NOMO-1 treated with dmso at 0.1 percent for 144 hours (cell line): ENCODE results near the gene BICRA.
"Not testable (repeated sequence)": the region's sequence is repeated elsewhere in the genome, so short reads cannot be mapped to it uniquely, and the experiment has no call there.

Source experiments
- DNase-seq: peaks from one replicate; lab custom pipeline; 2025; ENCODE audit not compliant: unreplicated experiment; lab: John Stamatoyannopoulos, UW

The BICRA gene

DNA sequence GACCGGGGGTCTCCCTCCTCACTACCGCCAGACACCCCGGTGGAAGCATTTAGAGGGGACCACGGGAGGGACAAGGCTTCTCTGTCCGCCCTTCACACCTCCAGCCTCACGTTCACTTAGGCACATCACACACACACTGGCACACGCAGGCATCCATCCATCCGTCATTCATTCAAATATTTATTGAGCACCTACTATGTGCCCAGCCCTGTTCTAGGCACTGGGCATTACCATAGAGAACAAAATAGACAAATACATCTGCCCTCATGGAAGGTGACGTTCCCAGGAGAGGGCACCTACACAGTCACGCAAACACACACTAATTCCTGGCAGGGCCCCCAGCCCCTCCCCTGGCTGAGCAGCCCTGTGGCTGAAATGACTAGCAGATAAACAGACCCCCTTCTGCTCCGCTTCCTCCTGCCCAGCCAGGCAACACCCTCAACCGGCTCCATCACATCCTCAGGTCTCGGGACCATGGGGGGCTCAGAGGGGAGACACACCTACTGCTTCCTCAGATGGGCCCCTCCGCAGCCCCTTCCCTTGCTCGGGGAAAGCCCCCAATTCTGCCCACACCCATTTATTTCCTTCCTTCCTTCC lies 132.7 kb downstream of the BICRA start:
- no peak for DNase-seq

DNA sequence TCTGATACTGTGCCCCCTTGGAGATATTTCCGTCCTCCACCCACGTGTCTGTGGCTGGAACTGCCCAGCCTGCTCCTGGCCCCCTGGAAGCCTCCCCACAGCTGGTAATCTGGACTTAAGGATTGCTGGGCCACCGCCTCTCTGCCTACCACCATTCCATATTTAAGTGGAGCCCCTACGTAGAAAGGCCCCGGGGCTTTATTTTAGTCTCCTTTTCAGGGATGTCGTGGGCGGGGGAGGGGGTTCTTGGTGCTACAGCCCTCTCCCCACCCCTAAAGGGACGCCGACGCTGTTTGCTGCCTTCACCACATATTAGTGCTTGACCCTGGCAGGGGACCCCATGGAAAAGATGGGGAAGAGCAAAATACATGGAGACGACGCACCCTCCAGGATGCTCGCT lies 133.7 kb downstream of the BICRA start:
- no peak for DNase-seq

DNA sequence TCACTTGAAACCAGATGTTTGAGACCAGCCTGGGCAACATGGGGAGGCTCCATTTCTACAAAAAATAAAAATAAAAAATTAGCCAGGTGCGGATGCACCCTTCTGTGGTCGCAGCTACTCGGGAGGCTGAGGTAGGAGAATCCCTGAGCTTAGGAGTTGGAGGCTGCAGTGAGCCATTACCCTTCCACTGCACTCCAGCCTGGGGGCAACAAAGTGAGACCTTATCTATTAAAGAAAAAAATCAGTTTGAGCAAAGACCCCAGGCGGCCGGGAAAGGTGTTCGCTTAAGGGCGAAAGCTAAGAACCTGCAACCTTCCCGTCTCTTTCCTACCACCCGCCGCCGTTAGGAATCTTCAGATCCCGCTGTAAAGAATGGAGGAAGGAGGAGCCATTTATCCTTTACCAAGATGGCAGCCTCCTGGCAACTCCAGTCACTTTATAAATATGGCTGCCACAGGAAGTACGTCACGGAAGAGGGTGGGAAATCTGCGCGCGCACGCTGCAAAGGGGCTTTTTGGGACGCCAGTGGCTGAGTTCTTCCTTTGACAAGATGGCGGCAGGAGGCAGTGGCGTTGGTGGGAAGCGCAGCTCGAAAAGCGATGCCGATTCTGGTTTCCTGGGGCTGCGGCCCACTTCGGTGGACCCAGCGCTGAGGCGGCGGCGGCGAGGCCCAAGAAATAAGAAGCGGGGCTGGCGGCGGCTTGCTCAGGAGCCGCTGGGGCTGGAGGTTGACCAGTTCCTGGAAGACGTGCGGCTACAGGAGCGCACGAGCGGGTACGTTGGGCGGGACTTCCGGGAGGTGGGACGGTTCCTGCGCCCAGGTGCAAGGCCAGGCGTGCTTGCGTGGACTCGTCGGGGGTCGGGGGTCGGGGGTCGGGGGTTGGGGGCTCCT lies 136.3 kb downstream of the BICRA start, which contains the start of gene NOP53:
NOP53 (plus strand) TSS at position 537 of the 892 bp plus-strand sequence; CDS start at position 551, 14 bp downstream.
- peak; percentile 90 for DNase-seq

DNA sequence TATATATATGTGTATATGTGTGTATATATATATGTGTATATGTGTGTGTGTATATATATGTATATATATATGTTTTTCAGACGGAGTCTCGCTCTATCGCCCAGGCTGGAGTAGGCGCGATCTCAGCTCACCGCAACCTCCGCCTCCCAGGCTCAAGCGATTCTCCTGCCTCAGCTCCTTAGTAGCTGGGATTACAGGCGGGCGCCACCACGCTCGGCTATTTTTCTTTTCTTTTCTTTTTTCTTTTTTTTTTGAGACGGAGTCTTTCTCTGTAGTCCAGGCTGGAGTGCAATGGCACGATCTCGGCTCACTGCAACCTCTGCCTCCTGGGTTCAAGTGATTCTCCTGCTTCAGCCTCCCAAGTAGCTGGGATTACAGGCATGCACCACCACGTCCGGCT lies 137.2 kb downstream of the BICRA start:
- not testable (repeated sequence) for DNase-seq

DNA sequence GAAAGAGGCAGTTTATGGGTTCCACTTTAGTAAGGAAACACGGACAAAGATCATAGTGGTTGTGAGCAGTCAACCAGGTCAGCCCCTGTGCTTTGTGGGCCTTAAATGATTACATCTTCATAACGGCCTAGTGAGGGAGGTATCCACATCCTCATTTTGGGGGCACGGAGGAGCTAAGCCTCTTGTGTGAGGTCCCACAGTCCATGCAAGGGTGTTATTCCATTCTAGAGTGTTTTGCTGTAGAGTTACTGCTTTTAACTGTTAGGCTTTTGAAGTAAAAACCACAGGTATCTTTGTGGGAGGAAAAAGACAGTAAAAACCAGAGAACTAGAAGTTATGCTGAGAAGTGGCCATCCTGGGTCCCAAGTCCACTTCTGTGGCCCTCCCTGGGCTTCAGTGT lies 140.4 kb downstream of the BICRA start:
- no peak for DNase-seq

DNA sequence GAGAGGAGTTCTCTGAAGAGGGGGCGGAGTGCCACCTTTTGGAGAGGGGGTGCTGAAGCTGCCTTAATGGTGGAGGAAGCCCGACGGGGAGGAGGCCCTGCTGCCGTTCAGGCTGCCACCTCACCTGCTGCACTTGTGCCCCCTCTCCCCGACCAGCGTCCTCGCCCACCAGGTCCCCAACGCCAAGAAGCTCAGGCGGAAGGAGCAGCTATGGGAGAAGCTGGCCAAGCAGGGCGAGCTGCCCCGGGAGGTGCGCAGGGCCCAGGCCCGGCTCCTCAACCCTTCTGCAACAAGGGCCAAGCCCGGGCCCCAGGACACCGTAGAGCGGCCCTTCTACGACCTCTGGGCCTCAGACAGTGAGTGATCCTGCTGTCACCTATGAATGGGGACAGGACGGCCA lies 141.8 kb downstream of the BICRA start:
- no peak for DNase-seq

DNA sequence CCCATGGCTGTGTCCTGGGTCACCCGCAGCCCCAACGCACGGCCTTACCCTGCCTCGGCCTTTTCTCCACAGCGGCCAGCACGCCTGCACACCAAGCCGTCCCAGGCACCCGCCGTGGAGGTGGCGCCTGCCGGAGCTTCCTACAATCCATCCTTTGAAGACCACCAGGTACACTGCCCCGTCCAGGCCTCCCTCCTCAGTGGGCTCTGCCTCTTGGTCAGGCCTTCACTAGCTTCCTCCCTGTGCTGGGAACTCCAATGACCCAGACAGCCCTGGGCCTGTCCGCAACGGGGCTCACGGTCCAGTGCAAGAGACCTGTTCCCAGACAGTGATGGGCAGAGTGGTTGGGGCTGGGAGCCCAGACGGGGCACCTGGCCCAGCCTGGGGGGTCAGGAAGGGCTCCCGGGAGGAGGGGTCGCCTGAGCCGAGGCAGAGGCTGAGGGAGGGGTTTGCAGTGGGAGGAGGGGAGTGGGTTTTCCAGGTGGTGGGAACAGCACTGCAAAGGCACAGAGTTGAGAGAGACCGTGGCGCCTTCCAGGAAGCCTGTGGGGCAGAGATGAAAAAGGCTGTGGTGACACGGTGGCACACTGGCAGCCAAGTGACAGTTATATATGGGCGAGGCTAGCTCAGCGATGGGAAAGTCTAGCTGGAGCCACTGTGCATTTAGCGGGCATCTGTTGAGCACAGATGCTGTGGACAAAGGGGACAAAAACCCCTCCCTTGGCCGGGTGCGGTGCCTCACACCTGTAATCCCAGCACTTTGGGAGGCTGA lies 143.7 kb downstream of the BICRA start:
- DNase-seq, result no peak
